HG02623 (cell line): ENCODE data around the gene CRX.
"Not testable (repeated sequence)": the region's sequence is repeated elsewhere in the genome, so short reads cannot be mapped to it uniquely, and the experiment has no call there.

ENCODE experiments used
- ATAC-seq: cut with Tn5 transposase; IDR thresholded peaks from one replicate; pipeline ENCODE4 v1.9.1; 2021; ENCODE audit warnings: moderate library complexity; ENCODE audit not compliant: unreplicated experiment

CRX gene

DNA sequence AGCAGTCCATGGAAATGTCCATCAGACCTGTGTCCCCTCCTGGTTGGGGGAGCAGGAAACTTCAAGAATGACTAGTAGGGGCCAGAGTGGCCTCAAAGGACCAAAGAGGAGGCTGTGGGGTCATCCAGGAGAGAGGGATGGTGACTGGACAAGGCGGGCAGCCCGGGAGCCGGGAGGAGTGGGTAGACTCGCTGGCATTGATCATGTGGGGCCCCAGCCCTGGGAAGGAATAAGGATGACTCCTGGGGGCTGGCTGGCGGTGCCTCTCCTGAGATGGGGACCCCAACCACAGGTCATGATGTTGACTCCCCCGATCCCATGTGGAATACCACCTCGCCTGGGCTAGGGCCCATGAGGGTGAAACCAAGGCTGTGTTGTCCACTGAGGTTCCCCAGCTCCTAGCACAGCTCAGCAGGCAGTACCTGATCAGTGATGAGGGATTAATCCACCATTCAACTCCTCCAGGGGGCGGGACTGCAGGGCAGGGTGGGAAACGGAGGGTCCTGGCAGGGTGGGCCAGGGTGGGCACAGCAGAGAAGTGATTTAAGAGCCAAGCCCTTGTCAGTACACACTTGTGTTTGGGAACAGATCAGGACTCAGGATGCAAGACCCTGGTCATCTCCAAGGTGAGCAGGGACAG is 37.0 kb downstream of the CRX start, which contains the start of gene TPRX2:
TPRX2 (plus strand) TSS at position 590 of the 640 bp plus-strand sequence; CDS start at position 602, 12 bp downstream.
- not testable (repeated sequence) for ATAC-seq

DNA sequence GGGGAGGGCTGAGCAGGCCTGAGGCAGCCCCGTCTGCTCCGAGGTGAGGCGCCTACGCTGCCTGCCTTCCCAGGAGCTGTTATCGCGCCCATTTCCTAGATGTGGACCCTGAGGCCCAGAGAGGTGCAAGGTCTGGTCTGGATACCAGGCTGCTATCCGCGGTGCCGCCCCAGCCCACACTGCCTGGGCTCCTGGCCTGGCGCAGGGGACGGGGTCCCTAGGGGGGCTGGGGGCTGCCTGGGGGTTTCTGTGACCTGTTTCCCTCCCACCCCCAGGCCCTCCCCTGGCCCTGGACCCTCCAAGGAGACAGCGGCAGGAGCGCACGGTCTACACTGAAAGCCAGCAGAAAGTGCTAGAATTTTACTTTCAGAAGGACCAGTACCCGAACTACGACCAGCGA is 38.1 kb downstream of the CRX start:
- ATAC-seq = not testable (repeated sequence)

DNA sequence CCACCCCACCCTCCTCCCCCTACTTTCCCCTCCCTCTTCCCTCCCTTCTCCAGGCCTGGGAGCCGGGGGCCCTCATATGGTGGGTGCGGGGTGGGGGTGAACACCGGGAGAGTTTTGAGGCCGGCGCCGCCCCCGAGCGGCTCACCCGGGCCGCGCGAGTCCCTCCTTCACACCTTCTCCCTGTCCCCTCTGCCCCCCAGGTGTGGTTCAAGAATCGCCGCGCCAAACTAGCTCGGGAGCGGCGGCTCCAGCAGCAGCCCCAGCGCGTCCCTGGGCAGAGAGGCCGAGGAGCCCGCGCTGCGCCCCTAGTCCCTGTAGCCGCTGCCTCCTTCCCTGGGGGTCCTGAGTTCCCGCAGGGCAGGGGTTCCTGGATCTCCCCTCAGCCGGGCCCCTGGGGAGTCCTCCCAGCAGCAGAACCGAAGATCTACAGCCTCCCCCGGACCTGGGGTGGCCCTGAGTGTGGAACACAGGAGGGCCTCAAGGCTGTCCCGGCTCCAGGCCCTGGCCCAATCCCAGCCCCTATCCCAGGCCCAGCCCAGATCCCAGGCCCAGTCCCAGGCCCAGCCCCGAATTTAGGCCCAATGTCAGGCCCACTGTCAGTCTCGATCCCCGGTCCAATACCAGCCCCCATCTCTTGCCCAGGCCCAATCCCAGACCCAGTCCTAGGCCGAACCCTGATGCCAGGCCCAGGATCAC is 39.0 kb downstream of the CRX start:
- no peak for ATAC-seq

DNA sequence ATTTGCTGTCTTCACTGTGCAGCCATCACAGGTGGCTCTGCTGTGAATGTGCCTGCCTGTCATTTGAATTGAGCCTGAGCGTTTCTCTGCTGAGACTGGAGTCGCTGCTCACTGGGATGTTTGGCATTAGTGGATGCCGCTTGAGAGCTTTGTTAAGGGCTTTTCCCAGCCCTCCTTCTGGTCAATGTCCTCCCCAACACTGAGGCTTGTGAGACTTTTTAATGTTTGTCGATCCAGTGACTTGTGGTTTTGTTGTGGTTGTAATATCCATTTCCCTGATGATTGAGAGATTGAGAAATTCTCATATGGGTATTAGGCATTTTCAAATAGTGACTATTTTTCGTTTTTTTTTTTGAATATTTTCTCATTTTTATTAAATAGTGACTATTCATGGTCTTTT is 39.9 kb downstream of the CRX start:
- ATAC-seq = no peak

DNA sequence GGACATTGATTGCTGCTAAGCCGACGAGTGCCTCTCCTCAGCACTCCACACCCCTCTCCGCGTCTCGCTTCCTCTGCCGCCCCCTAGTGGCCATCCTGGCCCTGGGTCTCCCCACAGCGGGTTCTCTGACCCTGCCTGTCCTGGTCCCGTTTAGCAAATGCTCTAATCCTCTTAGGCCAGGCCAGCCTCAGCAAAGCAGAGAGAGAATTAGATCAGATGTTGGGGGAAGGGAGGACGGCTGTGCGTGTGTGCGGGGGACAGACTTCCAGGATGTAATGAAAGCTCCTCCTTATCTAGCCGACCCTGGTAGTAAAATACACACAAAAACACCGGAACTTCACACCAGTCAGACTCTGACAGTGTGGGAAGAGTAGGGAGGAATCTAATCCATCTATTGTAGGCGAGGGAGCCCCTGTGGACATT is 41.8 kb downstream of the CRX start:
- no peak for ATAC-seq

DNA sequence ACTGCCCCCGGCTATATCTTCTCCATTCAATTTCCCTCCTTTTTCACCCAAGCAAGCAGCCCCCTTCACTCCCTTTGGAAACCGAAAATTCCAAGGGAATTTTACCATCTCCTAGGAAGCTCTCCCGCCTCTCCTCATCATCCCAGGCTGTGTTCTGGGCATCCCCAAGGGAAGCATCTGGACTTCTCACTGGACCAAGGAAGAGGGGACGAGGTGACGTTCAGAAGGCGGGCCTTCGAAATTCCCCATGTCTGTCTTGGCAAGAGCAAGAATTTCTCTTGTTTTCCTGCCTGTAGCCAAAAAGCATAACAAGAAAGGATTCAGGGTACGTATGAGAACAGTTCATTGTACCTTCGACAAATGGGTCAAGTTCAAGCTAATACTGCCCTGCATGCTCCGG is 43.4 kb downstream of the CRX start:
- no peak for ATAC-seq

DNA sequence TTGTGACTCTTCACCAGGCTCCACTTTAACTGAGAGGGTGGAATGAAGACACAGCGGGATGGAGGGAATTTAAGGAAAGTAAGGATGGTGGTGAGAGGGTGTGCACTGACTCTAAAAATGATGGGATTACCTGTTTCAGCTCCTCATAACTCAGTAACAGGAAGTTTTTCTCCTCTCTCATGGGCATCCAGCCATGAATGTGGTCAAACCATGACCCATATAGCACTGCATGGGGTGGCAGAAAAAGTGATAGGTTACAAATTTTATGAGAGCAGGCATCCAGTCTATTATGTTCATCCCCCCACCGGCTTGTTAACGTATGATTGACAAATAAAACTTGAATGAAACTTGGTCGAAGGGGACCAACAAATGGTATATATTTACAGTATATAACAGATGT is 57.2 kb downstream of the CRX start:
- no peak for ATAC-seq

DNA sequence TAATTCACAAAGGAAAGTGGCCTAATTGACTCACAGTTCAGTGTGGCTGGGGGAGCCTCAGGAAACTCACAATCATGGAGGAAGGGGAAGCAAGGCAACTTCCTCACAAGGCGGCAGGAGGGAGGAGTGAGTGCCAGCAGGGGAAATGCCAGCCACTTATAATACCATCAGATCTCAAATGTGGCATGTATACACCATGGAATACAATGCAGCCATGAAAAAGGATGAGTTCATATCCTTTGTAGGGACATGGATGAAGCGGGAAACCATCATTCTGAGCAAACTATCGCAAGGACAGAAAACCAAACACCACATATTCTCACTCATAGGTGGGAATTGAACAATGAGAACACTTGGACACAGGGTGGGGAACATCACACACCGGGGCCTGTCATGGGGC is 57.6 kb downstream of the CRX start:
- not testable (repeated sequence) for ATAC-seq

DNA sequence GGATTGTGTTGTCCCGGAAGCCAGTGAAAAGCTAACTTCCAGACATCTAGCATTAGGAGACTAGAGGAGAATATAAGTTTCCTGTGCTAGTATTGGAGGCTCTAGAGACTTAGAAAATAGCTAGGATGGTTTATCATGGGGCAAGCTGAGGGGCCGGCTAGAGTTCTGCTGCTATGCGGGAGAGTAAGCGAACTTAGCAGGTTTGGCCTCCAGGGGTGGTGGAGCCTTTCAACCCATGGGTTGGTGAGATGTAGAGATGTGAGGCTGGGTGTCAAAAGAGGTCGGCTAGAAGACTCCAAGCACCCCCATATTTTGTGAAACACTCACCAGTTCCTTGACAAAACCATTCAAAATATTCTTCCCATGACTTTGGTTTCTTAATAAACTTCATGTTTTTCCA is 60.0 kb downstream of the CRX start:
- no peak for ATAC-seq

DNA sequence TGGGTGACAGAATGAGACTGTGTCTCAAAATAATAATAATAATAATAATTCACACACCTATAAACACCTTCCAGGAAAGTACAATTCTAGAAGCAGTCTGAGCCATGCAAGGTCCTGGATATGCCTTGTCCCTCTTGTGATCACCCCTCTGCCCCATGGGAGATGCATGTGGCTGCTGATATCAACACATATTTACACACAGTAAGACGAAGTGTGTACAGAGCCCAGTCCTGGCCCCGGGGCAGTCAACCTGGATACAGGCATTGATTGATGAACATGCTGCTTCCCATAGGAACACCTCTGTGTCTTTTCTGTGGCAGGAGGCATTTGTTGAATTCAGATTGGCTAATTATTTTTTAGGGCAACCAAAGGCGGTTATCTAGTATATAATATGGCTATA is 61.2 kb downstream of the CRX start:
- no peak for ATAC-seq

DNA sequence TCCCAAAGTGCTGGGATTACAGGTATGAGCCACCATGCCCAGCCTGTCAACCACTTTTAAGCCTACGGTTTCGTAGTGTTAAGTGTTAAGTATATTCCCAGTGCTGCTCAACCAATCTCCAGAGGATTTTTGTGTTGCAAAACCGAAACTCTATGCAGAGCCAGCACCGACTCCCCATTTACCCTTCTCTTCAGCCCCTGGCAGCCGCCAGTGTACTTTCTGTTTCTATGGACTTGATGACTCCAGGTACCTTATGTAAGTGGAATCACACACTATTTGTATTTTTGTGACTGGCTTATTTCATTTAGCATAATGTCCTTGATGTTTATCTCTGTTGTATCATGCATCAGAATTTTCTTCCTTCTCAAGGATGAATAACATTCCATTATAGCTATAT is 63.3 kb downstream of the CRX start:
- ATAC-seq = no peak

DNA sequence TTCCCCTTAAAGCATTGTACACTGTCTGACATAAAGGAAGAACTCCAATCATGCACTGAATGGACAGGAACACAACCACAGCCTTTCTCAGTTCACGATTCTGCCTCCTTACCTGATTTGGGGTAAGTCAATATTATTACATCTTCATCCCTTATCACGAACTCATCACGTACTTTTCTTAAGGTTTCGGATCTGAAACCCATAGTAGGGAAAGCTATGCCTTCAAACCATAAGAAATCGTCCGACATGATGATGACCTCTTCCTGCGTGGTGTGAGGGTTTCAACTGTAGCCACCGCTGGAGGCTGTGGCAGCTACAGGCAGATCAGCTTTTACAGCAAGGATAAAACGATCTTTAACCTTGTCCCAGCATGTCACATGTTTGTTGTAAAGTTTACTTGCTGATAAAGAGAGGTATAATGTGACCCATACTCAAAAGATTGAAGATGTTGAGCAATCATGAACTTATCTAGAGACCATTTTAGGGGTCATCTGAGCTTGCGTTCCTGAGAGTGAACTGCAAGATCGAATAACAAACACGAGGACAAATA is 64.3 kb downstream of the CRX start, which contains the start of gene SULT2A1:
SULT2A1 (minus strand) TSS at position 306 of the 550 bp plus-strand sequence; CDS start at position 248, 58 bp downstream.
- no peak for ATAC-seq

DNA sequence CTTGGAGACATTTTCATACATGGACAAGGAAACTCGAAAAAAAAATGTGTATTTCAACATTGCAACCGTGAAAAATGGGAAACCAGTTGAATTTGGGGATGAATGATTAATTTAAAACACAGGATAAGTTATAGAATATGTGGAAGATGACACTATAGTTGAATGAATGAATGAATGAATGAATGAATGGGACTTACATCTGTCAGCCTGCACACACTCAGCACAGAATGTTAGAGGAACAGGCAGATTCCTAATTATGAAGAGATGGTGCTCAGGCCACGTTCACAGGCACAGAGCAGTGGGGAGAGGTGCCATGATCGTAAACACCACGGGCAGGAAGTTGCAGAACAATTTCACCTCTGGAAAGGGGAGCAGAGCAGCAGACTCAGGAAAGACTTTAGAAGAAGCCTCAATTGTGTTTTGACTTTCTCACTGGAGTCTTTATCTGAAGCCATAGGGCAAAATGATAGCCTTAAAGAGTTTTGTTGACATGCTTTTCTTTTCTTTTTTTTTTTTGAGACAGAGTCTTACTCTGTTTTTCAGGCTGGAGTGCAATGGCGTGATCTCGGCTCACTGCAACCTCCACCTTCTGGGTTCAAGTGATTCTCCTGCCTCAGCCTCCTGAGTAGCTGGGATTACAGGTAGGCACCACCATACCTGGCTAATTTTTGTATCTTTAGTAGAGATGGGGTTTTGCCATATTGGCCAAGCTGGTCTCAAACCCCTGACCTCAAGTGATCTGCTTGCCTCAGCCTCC is 69.3 kb downstream of the CRX start:
- ATAC-seq = no peak

DNA sequence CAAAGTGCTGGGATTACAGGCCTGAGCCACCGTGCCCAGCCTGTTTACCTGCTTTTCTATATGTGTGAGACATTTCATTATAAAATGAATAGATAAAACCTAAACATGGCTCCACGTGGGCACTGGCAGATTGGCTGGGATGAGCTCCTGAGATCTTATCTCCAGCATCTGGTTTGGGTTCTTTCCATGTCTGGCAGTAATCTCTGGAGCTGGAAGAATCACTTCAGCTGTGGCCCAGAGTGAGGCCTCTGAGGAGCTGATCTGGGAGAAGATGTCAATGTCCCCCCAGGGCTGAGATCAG is 69.8 kb downstream of the CRX start:
- no peak for ATAC-seq

DNA sequence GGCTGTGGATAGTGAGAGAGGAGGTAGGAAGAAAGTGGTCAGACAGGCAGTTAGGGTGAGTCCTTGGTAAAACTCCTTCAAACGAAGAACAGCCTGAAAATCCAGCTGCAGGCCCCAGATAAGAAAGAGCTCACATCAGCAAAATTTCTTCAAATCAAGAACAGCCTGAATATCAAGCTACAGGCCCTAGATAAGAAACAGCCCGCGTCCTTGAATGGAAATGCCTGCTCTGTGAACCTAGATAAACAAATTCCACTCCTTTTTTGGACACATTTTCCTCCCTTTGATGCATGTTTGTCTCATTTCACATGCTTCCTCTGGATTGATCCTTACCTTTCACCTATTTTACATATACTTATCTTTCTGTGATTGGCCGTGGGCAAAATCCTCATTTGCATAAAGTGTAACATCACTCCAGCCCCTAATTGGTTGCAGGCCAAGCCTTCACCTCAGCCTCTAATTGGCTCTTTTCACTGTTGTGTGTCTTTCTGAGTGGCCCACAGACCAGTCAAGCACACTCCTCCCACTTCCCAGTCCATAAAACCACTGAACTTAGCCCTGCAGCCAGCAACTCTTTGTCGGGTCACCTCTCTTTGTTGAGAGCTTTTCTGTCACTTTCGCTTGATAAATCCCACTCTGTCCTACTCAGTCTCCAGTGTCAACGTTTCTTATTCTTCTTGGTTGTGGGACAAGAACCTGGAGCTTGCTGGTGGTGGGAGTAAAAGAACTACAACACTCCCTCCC is 70.4 kb downstream of the CRX start:
- no peak for ATAC-seq
